Inflammatory macrophage treated with lipopolysaccharide for 4 hours (primary cell): ENCODE measurements around the gene SLC8A1.

ENCODE experiments used
- DNase-seq: peaks from one replicate; pipeline ENCODE4 v3.0.0-alpha.2; 2020

SLC8A1 gene

GRCh38 chr2:40220177-40220925, 231.5 kb downstream of the SLC8A1 start:
- DNase-seq: peak; percentile 68

- DNase-seq: no peak
Measured at GRCh38 chr2:40219141-40219540, 232.7 kb downstream of the SLC8A1 start.

GRCh38 chr2:40218679-40219078, 233.2 kb downstream of the SLC8A1 start:
- DNase-seq: no peak

- DNase-seq: no peak
Measured at GRCh38 chr2:40213619-40214018, 238.3 kb downstream of the SLC8A1 start.

GRCh38 chr2:40213071-40213470, 238.8 kb downstream of the SLC8A1 start:
- no peak for DNase-seq

- DNase-seq: no peak
Measured at GRCh38 chr2:40210968-40211353, 240.9 kb downstream of the SLC8A1 start.

- DNase-seq: no peak
Measured at GRCh38 chr2:40210344-40210967, 241.4 kb downstream of the SLC8A1 start.

- no peak for DNase-seq
Measured at GRCh38 chr2:40209761-40210160, 242.1 kb downstream of the SLC8A1 start.

- DNase-seq: no peak
Measured at GRCh38 chr2:40208463-40208862, 243.4 kb downstream of the SLC8A1 start.

- DNase-seq: no peak
Measured at GRCh38 chr2:40204268-40204667, 247.6 kb downstream of the SLC8A1 start.

GRCh38 chr2:40202798-40203400, 249.0 kb downstream of the SLC8A1 start:
- DNase-seq: no peak

GRCh38 chr2:40201425-40201824, 250.5 kb downstream of the SLC8A1 start:
- DNase-seq: no peak

GRCh38 chr2:40200366-40200915, 251.4 kb downstream of the SLC8A1 start:
- DNase-seq: no peak

GRCh38 chr2:40199771-40200170, 252.1 kb downstream of the SLC8A1 start:
- DNase-seq: no peak

- no peak for DNase-seq
Measured at GRCh38 chr2:40197121-40197520, 254.8 kb downstream of the SLC8A1 start.

GRCh38 chr2:40193670-40194026, 258.2 kb downstream of the SLC8A1 start:
- DNase-seq: no peak

GRCh38 chr2:40192864-40193669, 258.8 kb downstream of the SLC8A1 start:
- peak; percentile 47 for DNase-seq

- no peak for DNase-seq
Measured at GRCh38 chr2:40190457-40190856, 261.4 kb downstream of the SLC8A1 start.

- no peak for DNase-seq
Measured at GRCh38 chr2:40189881-40190280, 262.0 kb downstream of the SLC8A1 start.

GRCh38 chr2:40187054-40187453, 264.8 kb downstream of the SLC8A1 start:
- DNase-seq: no peak

- DNase-seq: no peak
Measured at GRCh38 chr2:40184551-40184950, 267.3 kb downstream of the SLC8A1 start.

- no peak for DNase-seq
Measured at GRCh38 chr2:40181855-40182254, 270.0 kb downstream of the SLC8A1 start.

- no peak for DNase-seq
Measured at GRCh38 chr2:40179801-40180200, 272.1 kb downstream of the SLC8A1 start.
